A204.1 (cell line): Measurements from ENCODE around the gene BCAT1.

Experiments
- FAIRE-seq: peaks from 2 replicates; lab custom pipeline; 2012; peaks lifted over from hg19 to GRCh38; lab: Jason Lieb, UNC

BCAT1 gene

DNA sequence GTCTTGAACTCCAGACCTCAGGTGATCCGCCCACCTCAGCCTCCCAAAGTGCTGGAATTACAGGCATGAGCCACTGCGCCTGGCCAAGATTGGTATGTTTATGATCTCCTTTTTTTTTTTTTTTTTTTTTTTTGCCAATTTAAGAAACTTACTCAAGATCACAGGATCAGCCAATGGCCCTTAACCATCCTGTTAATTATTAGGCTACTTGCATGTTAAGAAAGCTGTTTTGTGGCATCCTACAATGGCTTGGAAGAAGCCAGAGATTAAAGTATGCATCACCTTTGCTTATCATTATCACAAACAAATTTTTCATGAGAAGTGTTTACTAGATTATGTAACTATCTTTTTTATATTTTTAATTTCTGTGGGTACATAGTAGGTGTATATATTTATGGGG is 140.2 kb downstream of the BCAT1 start:
- no peak for FAIRE-seq

DNA sequence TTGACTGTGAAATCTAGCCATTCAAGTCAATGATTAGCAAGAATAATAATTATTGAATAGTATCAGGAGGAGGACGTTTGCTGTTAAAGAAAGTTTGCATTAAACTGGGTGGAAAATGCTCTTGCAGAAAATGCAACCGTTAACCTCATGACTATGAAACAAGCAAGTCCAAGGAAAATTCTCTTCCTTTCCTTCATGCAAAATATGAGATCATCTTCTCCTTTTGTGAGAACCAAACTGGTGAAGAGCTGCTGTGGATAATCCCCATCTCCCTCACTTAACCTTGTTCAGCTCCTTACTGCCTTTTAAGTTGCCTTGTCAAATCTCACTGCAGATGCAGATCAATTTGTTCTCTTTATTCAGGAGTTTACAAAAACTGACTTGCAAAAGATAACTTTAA is 142.5 kb downstream of the BCAT1 start:
- FAIRE-seq = no peak

DNA sequence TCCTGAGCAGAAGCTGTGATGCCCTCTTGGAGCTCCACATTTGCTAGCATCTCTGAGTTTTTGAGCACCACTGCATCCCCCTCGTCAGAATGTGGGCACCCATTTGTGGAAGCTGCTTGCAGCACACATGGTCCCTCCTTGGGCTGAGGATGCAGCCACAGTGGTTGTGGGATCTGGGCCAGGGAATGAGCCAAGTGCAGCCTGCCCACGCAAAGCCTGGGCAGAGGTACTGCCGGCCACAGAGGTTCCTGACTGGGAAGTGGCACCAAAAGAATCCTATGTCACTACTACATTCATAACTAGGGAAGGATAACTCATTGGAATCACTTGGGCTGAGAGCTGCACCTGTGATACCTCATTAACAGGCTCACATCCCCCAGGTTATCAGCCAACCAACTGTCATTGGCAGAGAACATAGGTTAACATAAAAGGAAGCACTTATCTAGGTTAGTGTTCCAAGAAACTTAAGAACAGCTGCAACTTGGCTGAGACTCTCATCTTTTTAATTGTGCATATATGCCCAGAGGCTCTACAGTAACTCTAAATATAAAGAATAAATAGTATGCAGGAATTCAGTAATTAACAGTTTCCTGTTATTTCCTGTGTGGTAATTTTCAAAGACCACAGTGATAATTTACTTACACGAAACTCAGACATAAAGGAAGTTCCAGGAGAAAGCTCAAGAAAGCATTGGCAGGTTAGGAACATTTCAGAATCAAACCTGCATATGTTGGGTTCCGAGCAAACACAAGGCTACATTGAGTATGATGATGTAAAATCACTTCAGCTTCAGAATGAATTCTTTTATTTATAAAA is 145.3 kb downstream of the BCAT1 start:
- FAIRE-seq = no peak

DNA sequence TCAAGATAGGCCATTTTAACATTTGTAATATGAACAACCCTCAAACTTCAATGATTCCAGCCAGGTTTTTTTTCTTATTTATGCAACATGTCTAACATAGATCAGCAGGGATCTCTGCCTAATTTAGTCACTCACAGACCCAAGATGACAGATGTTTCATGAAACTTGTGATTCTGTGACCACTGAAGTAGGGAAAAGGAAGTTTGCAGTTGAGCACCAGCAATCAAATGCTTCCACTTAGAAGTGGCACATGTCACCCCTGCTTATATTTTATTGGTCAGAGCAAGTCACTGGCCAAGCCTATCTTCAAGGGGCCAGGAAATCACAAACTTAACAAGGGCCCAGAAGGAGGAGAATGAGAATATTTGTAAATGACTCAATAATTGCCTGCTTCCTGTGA is 150.6 kb downstream of the BCAT1 start:
- no peak for FAIRE-seq

DNA sequence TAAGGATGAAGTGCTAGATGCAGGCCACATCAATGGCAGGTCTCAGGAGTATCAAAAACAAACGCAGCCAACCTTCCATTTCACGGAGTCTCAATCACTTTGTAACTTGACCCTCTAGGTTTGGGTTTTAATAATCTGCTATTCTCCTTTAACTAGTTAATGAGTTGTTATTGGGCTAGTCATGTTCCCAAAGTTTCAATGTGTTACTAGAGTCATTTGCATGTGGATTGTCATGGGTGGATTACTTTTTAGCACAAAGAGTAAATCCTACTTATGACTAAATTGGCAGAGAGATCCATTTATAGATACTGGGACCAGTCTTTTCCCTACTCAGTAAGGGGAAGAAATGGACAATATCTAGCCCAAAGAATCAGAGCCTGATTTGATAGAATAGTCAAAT is 151.0 kb downstream of the BCAT1 start:
- no peak for FAIRE-seq

DNA sequence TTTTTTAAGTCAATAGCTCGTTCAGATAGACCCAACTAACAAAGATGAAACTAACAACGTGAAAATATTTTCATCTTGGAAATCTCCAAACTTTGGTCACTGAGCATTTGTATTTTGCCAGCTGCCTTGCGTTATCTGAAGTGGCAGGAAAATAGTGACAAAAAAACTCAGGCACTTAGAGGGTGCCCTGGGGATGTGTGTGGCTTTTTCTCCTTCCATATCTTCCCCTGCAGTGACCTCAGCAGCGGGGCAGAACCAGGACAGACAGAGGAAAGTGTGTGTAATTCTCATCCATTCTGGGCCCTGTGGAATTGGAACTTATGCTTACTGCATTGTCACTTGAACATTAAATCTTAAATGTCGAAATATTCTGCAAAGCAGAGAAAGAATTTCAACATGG is 152.0 kb downstream of the BCAT1 start:
- no peak for FAIRE-seq

DNA sequence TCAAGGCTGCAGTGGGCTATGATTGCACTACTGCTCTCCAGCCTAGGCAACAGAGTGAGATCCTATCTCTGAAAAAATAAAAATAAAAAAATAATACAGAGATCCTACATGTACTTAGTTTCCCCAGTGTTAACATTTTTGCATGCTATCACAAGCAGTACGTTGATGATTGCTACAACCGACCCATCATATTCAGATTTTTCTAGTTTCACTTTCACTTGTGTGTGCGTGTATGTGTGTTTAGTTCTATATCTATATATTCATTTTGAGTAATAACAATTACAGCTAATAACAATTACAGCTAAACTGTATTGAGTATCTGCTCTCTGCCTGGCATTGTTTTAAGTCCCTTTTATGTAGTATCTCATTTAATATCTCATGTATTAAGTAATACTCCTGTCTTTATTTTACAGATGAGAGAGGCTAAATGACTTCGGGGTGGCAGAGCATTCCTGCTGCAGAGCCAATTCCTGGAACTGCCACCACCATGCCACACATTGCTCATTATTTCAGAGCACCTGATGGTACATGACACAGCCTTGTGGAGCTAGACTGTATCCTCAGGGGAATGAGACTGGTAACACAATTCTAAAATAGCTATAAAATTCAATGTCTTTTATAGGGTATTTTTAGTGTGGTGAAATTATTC is 153.1 kb downstream of the BCAT1 start:
- peak; percentile 74 for FAIRE-seq

DNA sequence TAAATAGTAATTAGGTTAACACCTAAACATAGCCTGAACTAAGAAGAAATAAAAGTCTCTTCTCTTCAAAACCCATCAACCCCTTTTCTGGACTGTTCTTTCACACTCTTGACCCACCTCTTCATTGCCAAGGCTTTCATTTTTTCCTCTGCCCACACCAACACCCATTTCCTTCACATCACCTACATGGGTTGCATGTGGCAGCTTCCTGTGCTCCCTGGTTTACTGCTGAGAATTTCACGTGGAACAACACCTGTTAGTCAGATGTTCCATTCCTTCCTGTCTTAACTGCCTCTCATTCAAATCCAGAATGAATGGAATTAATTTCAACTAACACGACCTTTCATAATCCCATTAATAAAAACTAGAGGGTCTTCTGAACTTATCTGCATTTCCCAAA is 157.3 kb downstream of the BCAT1 start:
- no peak for FAIRE-seq

DNA sequence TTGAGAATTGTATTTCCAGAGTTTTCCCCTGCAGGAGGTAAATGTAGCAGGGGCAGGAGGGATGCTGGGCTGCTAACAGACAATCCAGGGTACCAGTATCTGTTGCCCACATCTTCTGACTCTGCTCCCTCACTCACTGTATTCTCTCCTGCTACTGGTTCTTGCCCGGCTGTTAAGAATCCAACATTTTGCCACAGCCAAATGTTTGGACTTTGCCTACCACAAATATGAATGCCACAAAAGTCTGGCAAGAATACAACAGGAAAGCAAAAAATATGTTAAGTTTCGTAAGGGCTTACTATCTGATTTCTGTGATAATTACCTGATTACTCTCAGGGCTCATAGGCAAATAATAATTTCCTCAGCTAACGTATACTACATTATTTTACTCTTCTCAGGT is 160.0 kb downstream of the BCAT1 start:
- no peak for FAIRE-seq

DNA sequence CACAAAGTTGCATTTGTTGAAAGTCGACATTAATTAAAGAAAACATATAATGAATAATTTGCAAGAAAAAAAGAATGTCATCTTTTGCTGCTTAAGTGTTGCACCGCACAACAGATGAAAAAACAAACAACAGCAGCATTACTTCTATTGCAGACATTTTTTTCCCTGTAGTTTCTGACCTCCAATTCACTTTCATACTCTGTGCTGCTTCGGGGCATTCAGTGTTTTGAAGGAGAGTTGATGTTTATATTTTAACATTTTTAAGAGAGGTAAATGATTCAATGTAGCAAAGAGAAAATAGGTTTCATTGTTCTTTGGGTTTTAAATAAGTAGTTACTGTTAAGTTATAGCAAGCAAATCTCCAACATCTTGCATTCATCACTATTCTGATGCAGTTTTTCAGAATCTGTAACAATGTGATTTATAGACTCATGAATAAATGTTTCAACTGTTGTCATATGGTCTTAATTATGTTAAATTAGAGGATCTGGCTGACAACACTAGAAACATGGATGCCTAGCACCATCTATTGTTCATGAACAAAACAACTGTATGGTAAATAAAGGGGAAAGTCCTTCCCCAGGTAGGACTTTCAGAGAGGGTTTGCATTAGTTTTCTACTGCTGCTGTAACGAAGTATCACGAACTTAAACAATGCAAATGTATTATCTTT is 168.1 kb downstream of the BCAT1 start:
- FAIRE-seq = no peak

DNA sequence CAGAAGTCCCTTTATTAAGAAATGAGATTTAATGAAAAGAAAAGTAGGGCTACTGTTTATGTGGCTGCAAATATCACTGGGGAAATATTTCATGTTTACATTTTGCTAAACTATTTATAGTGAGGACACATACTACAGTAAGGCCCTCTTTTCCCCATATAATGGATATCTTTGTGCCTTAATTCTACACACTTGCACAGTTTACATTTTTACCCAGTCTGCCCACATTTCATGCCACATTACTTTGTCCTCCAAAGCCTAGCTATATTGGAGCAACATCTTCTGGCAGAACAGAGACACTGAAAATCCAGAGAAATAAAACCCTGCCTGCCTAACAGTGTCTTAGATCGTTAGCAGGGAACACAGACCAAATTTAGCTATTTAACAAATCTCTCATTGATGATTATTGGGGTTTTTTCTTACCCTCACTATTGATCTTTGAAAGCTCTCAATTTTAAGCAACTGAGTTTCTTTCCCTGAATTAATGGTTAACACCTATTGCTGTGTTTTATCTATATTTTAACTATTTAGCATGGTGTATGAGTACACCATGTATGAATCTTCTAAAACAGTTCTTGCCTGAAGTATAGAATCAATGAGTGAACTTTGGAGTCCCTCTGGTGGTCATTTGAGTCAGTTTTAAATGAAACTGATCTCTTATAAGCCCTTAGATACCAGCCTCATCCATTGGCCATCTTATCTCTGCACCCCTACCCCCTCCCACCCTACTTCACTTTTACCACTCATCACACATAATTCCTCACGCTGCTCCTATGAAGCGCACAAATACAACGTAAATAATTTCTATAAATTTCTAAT is 170.2 kb downstream of the BCAT1 start:
- FAIRE-seq = peak; percentile 3

DNA sequence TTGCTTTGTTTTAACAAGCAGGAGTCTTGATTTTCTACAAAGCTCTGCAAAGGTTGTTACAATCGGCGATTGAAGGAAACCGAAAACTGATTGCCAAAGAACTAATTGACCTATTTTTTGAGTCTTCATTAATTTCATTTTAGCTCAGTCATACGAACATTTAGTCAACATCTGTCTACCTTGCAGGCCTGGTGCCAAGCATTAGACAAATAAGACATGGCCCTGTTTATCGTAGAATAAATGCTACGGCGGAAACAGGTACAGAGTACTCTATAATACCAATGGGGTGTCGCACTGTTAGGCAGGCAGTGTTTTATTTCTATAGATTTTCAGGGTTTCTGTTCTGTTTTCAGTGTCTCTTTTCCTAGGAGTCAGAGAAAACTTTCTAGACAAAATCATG is 171.5 kb downstream of the BCAT1 start:
- no peak for FAIRE-seq

DNA sequence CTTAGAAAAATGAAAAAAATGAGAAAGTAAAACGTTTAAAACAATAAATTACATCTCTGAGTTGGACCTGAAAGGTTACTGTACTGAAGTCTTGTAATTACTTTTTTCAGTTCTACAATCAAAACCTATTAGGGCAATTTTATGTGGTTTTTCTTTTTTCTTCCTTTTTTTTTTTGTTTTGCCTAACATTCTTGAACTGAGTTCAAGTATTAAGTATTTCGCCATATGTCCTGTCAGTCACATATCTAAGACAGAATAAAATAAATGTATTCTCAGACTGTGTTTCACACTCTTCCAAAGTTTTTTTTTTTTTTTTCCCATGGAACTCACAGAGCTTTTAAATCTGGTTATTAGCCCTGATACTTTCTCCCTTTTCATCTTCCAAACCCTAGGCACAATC is 172.0 kb downstream of the BCAT1 start:
- no peak for FAIRE-seq

DNA sequence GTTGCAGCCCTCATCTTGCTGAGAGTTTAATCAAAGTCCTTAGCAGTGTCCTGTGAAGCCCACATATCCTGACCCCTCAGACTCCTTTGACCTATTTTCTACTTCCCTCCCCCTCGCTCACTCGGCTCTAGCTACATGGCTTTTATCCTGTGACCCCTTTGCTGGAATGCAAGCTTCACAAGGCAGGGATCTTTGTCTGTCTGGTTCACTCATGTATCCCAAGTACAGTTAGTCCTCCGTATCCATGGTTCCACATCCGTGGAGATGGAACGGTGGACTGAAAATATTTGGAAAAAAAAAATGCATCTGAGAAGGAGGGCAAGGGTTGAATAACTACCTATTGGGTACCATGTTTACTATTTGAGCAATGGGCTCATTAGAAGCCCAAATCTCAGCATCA is 173.8 kb downstream of the BCAT1 start:
- FAIRE-seq = no peak

DNA sequence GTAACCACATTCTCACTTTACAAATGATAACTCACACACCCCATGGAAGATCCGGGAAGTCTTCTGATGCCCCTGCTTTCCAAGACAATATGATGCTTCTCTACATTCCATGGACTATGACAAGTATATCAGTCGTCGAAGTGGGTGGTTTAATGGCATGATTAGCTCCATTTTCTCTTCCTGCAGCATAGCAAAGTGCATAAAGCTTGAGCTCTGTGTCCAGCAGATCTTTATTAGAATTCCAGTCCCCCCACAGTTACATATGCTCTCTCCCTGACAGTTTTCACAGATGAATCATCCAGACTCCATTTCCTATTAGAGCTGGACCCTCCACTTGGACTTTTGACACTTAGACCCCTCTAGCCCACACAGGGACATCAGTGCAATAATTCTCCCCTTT is 174.9 kb downstream of the BCAT1 start:
- no peak for FAIRE-seq

DNA sequence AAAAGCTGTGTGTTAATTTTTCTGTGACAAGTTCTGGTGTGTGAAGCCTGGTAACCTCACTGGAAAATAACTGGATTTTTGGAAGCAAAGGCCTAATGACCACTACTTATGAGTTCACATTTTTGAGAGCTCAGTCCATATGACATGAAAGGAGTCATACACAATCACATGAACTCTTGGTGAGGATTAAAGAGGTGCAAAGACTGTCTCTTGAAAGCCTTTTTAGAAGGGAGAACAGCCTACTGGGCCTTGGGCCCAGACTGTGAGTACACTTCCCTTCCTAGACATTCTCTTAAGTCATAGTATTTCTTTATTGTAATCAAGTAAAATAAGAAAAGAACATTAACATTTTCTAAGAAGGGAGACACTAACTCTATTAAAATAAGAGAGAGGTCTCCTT is 176.1 kb downstream of the BCAT1 start:
- FAIRE-seq = no peak

DNA sequence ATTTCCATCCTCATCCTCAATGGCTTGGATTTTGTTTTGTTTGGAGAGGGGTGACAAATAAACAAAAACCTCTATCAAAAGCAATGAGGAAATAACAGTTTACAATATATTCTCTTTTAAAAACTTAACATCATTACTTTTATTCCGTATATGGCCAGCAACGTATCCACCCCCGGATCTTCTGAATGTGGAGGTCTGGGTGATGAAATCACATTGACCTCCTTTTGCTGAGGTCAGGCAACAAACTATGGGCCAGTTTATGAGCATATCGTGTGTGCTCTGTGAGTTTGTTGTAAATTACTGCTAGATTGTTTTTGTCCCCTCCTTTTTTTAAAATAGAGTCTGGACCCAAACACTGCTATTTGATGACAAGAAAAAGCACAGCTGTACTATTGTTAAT is 178.1 kb downstream of the BCAT1 start:
- no peak for FAIRE-seq

DNA sequence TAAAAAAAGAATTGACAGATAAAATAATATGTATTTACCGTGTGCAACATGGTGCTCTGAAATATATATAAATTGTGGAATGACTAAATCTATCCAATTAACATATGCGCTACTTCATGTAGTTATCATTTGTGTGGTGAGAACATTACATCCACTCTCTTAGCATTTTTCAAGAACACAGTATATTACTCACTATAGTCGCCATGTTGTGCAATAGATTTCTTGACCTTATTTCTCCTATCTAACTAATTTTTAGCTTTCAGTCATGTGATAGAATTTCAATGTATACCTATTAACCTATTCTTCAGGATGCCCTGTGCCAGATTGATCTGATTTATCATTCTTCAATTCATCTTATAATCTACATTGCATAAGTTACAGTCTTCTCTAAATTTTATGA is 178.6 kb downstream of the BCAT1 start:
- FAIRE-seq = no peak

DNA sequence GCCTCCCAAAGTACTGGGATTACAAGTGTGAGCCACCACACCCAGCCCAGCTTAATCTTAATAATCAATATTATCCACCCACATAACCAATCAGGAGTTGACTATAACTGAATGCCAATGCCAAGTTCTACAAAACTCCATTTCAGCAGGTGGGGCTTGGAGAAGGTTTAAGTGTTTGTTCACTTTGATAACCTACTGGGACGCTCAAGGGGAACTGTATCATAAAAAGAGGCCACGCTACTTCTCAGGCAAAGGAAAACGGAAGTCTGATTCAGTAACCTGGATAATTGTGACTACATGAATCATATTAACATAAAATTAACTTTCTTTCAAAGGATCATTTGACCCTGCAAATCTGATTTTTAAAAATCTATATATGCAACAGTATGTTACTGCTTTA is 179.2 kb downstream of the BCAT1 start:
- no peak for FAIRE-seq

DNA sequence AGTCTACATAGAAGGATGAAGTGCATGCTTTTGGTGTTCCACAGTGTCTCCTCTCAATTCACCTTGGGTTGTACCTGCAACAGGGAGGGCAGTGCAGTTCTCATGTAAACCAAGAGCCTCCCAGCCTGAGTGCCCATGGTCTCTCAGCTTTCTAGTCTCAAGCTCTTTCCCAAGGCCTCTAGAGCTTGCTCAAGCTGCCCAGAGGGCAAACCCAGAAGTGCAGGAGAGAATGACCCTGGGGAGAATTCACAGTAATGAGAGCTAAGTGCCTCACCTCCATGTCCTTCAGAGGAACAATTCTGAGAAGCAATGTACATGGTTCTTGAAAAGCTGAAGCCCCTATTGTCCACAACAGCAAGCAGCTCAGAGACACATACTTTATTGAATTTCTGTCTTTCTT is 180.5 kb downstream of the BCAT1 start:
- no peak for FAIRE-seq

DNA sequence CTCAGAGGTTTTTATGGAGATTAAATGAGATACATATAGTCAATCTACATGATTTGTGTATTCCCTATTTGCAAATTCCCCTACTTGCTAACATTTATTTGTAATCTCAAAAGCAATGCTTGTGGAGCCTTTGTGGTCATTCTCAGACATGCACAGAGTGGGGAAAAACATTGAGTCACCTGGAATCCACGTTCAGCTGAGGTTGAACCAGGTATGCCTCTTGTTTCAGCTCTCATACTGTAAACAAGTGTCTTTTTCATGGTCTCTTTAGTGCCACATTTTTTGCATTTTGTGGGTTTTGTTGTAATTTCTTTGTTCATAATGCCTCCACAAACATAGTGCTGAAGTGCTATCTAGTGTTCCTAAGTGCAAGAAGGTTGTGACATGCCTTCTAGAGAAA is 181.9 kb downstream of the BCAT1 start:
- FAIRE-seq = no peak

DNA sequence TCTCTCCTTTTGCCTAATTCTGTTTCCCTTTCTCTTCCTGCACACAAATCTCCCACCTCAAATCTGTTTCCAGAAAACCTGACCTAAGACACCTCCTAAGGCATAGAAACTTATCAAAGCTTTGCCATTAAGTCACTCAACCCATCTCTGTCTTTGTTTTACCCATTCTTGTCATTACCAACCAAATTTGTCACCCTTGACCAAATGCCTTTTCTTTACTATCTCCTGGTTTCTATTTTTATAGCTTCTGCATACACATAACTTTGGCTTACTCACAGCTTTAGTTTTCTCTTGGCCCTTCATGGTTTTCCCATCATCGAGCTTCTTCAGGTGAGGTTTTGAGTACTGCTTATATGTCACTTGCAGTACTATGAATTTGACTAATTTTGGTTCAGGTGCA is 184.2 kb downstream of the BCAT1 start:
- no peak for FAIRE-seq
